Thoracic aorta (tissue), 2 donors: ENCODE results near the gene VDR. TPM values are rescaled to one million over a fixed set of nuclear protein-coding genes. Genes with fewer than 3 reads are reported as not detected.
A peak's percentile ranks its signal among the peaks of the same experiment; 100 is the strongest.

ENCODE experiments used
- ATAC-seq: fragments of 150-250 bp; one replicate; pipeline ENCODE4 v1.8.0; 2017; ENCODE audit warnings: low read depth; ENCODE audit not compliant: insufficient number of reproducible peaks, low FRiP score
- DNase-seq: peaks from one replicate; pipeline ENCODE4 v3.0.0-alpha.2; 2020; ENCODE audit warnings: low spot score
- H3K27ac ChIP-seq, 2 donors: fragments of 200-600 bp; sonication (generic); 1 replicate in 1 of 2; 2 replicates in 1 of 2; pipeline ENCODE4 v1.5.1; 2016; ENCODE audit warnings: mild to moderate bottlenecking in 2 of 2, moderate library complexity in 2 of 2
- H3K27me3 ChIP-seq: fragments of 200-600 bp; sonication (generic); replicated peaks from 2 replicates; pipeline ENCODE4 v1.6.0; 2016; ENCODE audit warnings: mild to moderate bottlenecking; ENCODE audit not compliant: insufficient read depth
- H3K36me3 ChIP-seq: fragments of 200-600 bp; sonication (generic); one replicate; pipeline ENCODE4 v1.5.1; 2016
- H3K4me1 ChIP-seq, 2 donors: fragments of 200-600 bp; sonication (generic); 1 replicate in 1 of 2; 2 replicates in 1 of 2; pipeline versions ENCODE4 v1.5.1 to v1.6.0; 2016; ENCODE audit warnings: low read depth in 2 of 2, mild to moderate bottlenecking in 1 of 2; ENCODE audit not compliant: control insufficient read depth in 1 of 2
- H3K4me3 ChIP-seq: fragments of 200-600 bp; sonication (generic); 2 replicates; pipeline ENCODE4 v1.5.1; 2016; ENCODE audit warnings: mild to moderate bottlenecking
- H3K9me3 ChIP-seq: fragments of 200-600 bp; sonication (generic); 2 replicates; pipeline ENCODE4 v1.5.1; 2016
- total RNA-seq, 2 donors: library from RNA; depleted of rRNA; stranded (reverse); fragments of >200 nt; gene quantifications; one replicate each; pipeline versions ENCODE4 v1.1.0 to v1.2.3, GENCODE V29; 2016
- TF ChIP-seq, protein P1 (sequence below): fragments of 200-600 bp; sonication (generic); IDR thresholded peaks from one replicate; pipeline ENCODE4 v1.5.1; 2019; ENCODE audit warnings: antibody characterized with exemption

The VDR gene
- total RNA-seq, 2 donors from 2014 or later, result 6.8 to 10.3 TPM

DNA sequence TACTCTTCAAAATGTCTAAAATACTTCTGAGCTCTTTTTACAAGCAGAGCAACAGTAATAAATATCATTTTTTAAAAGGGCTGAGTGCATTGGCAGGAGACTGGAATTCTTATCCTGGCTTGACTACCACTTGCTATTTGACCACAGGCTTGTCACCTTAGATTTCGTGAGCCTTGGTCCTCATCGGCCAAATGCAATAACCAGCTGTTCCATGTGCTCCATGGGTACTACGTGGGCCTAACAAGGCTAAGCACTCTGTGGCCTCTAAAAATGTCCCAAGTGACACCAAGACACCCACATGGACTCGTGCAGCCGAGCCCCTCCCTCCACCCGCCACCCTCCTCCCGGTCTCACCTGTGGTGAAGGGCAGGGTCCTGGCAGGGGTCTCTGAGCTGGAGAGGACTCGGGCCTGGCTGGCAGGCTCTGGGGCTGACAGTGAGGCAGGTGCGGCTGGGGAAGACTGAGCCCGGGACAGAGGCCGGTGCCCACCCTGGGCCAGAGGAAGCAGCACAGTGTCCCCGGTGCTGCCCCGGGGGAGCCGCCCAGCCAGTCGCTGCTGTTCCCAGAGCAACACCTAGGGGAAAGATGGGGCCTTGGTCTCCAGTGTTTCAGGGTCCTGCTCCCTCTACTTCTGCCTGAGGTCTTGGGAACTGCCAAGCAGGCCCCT is 111.6 kb downstream of the VDR start:
- Histone ChIP-seq H3K27me3 (no peaks in the 10 kb centered on the region), H3K9me3 (no peaks in the 10 kb centered on the region), H3K4me3 (no peak overlapping the region), H3K36me3 (peaks cover 90% of the 10 kb centered on the region), H3K4me1 (peaks cover 0 to 13% of the 10 kb centered on the region in 2 donors), H3K27ac (peak overlapping the region; percentile 34 to 41)
- DNase-seq (no peak), ATAC-seq (no peak)
- TF ChIP-seq, protein P1, sequence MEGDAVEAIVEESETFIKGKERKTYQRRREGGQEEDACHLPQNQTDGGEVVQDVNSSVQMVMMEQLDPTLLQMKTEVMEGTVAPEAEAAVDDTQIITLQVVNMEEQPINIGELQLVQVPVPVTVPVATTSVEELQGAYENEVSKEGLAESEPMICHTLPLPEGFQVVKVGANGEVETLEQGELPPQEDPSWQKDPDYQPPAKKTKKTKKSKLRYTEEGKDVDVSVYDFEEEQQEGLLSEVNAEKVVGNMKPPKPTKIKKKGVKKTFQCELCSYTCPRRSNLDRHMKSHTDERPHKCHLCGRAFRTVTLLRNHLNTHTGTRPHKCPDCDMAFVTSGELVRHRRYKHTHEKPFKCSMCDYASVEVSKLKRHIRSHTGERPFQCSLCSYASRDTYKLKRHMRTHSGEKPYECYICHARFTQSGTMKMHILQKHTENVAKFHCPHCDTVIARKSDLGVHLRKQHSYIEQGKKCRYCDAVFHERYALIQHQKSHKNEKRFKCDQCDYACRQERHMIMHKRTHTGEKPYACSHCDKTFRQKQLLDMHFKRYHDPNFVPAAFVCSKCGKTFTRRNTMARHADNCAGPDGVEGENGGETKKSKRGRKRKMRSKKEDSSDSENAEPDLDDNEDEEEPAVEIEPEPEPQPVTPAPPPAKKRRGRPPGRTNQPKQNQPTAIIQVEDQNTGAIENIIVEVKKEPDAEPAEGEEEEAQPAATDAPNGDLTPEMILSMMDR, result no peak

GRCh38 chr12:47791874-47792273 is 112.9 kb downstream of the VDR start:
- Histone ChIP-seq H3K4me3 (no peak overlapping the region), H3K4me1 (peaks cover 0 to 11% of the 10 kb centered on the region in 2 donors), H3K27me3 (no peaks in the 10 kb centered on the region), H3K9me3 (no peaks in the 10 kb centered on the region), H3K36me3 (peaks cover 94% of the 10 kb centered on the region), H3K27ac (peak overlapping the region; percentile 23 to 41)
- DNase-seq (no peak), ATAC-seq (no peak)
- TF ChIP-seq, protein P1, result no peak

Other genes starting within 250 kb of the VDR start
- 10 to 100 TPM in 1 of 2 donors, 1 to 10 TPM in 1; 8.1 to 16.8 TPM for gene RPAP3, start 199.0 kb downstream of the VDR start, total RNA-seq
- gene ENDOU, start 179.5 kb downstream of the VDR start, total RNA-seq, result under 1 TPM in 1 of 2 donors, not detected in 1; 0.49 TPM
- 10 to 100 TPM; 40.9 to 77.4 TPM for gene RAPGEF3, start 146.1 kb downstream of the VDR start, total RNA-seq
- gene SLC48A1, start 131.8 kb downstream of the VDR start, total RNA-seq, result 100 to 1,000 TPM in 1 of 2 donors, 10 to 100 TPM in 1; 60.5 to 107 TPM
- gene HDAC7, start 85.1 kb downstream of the VDR start, total RNA-seq, result 100 to 1,000 TPM in 1 of 2 donors, 10 to 100 TPM in 1; 77.8 to 112 TPM
- gene TMEM106C, start 58.6 kb upstream of the VDR start, total RNA-seq, result 100 to 1,000 TPM in 1 of 2 donors, 10 to 100 TPM in 1; 48.1 to 149 TPM
- gene COL2A1, start 99.5 kb upstream of the VDR start, total RNA-seq, result under 1 TPM in 1 of 2 donors, not detected in 1; 0.14 TPM
- gene SENP1, start 201.1 kb upstream of the VDR start, total RNA-seq, result 10 to 100 TPM; 23.2 to 24.6 TPM
- 10 to 100 TPM; 50.1 to 62.2 TPM for gene PFKM, start 214.4 kb upstream of the VDR start, total RNA-seq